HG03521 (cell line): ENCODE measurements around the gene KNL1.
"Not testable (repeated sequence)": the region's sequence is repeated elsewhere in the genome, so short reads cannot be mapped to it uniquely, and the experiment has no call there.

Experiments
- ATAC-seq: cut with Tn5 transposase; IDR thresholded peaks from one replicate; pipeline ENCODE4 v1.9.1; 2021; ENCODE audit warnings: mild to moderate bottlenecking, moderate library complexity; ENCODE audit not compliant: unreplicated experiment

Gene KNL1

GRCh38 chr15:40650479-40650878 is 56.4 kb downstream of the KNL1 start:
- ATAC-seq: no peak

- no peak for ATAC-seq
Observed at GRCh38 chr15:40660686-40661085, 66.6 kb downstream of the KNL1 start.

- ATAC-seq: no peak
Observed at GRCh38 chr15:40664909-40665308, 70.9 kb downstream of the KNL1 start.

- not testable (repeated sequence) for ATAC-seq
Observed at GRCh38 chr15:40676290-40676689, 82.2 kb downstream of the KNL1 start.

- not testable (repeated sequence) for ATAC-seq
Observed at GRCh38 chr15:40676906-40677305, 82.9 kb downstream of the KNL1 start.

GRCh38 chr15:40680151-40680550 is 86.1 kb downstream of the KNL1 start:
- ATAC-seq: no peak

GRCh38 chr15:40680959-40681358 is 86.9 kb downstream of the KNL1 start:
- not testable (repeated sequence) for ATAC-seq

GRCh38 chr15:40684381-40684780 is 90.3 kb downstream of the KNL1 start:
- ATAC-seq: no peak

GRCh38 chr15:40685376-40685775 is 91.3 kb downstream of the KNL1 start:
- no peak for ATAC-seq

- ATAC-seq: no peak
Observed at GRCh38 chr15:40688932-40689799, 95.1 kb downstream of the KNL1 start.

- no peak for ATAC-seq
Observed at GRCh38 chr15:40691737-40692136, 97.7 kb downstream of the KNL1 start.

GRCh38 chr15:40693904-40694687 is 100.0 kb downstream of the KNL1 start:
- ATAC-seq: no peak

- ATAC-seq: peak; percentile 82
Observed at GRCh38 chr15:40694688-40695468, 100.8 kb downstream of the KNL1 start, which contains the start of gene RAD51. RAD51 (plus strand) TSS chr15:40695174; CDS start chr15:40698759, 3,585 bp downstream.

- peak; percentile 19 for ATAC-seq
Observed at GRCh38 chr15:40695469-40695890, 101.4 kb downstream of the KNL1 start.

- ATAC-seq: no peak
Observed at GRCh38 chr15:40696228-40696627, 102.2 kb downstream of the KNL1 start.

- ATAC-seq: no peak
Observed at GRCh38 chr15:40697916-40698315, 103.9 kb downstream of the KNL1 start.

- no peak for ATAC-seq
Observed at GRCh38 chr15:40702077-40702476, 108.0 kb downstream of the KNL1 start.

- no peak for ATAC-seq
Observed at GRCh38 chr15:40706121-40706520, 112.1 kb downstream of the KNL1 start.
